K562 (cell line): Measurements from ENCODE around the gene UBXN1. TPM values are rescaled to one million over a fixed set of nuclear protein-coding genes. Genes with fewer than 3 reads are reported as not detected.
A peak's percentile ranks its signal among the peaks of the same experiment; 100 is the strongest.

Experiments used
- ATAC-seq: fragments of 200-7000 bp; cut with Tn5 transposase; 3 replicates; pipeline ENCODE4 v1.9.1; 2020; ENCODE audit warnings: moderate library complexity
- BruUV-seq: library from RNA; stranded (reverse); fragments of 400-500 nt; replicated peaks from 2 replicates; lab custom pipeline; 2021; lab: Mats Ljungman, UMichigan
- CTCF ChIA-PET: fragments of 300-600 bp; formaldehyde crosslinking; extraction: SDS; loops from one replicate; lab custom pipeline; 2021; ENCODE audit warnings: low intra/inter-chr PET ratio; lab: Yijun Ruan, JAX
- POLR2A ChIA-PET: fragments of 300-600, 350-650 bp; sonication (Branson Sonifier 250); formaldehyde crosslinking; extraction: SDS; loops from one replicate; lab custom pipeline; 2021; ENCODE audit warnings: antibody characterized with exemption, inconsistent platforms; lab: Yijun Ruan, JAX
- DNase-seq, 4 experiments: peaks; one replicate each; pipeline versions ENCODE4 v3.0.0 to v3.0.0-alpha.2; 2011 to 2018; ENCODE audit warnings: low spot score in 3 of 4, mixed read lengths in 3 of 4; ENCODE audit errors: extremely low read depth in 1 of 4
- FAIRE-seq: peaks from 2 replicates; lab custom pipeline; 2011; peaks lifted over from hg19 to GRCh38; lab: Jason Lieb, UNC
- H2AFZ ChIP-seq: 2 replicates; pipeline ENCODE4 v1.6.0; 2011; ENCODE audit warnings: low read depth, low read length, control low read depth, inconsistent platforms
- H3K27ac ChIP-seq: fragments of 200-600 bp; 3 replicates; pipeline ENCODE4 v1.8.0; 2011; ENCODE audit warnings: low read depth, mild to moderate bottlenecking, control low read depth, inconsistent platforms, low read length, moderate library complexity, mixed read lengths; ENCODE audit errors: extremely low read depth
- H3K27me3 ChIP-seq, 2 experiments: fragments of 300-600 bp in 1 of 2; 2 replicates in 1 of 2; 3 replicates in 1 of 2; pipeline versions ENCODE4 v1.6.0 to v1.8.0; 2011; ENCODE audit warnings: inconsistent platforms in 2 of 2, low read length in 2 of 2, mild to moderate bottlenecking in 1 of 2, mixed read lengths in 1 of 2, moderate library complexity in 1 of 2; ENCODE audit not compliant: control insufficient read depth in 2 of 2, insufficient read depth in 2 of 2
- H3K36me3 ChIP-seq: fragments of 300-600 bp; 3 replicates; pipeline ENCODE4 v1.8.0; 2011; ENCODE audit warnings: mild to moderate bottlenecking, low read length, inconsistent platforms; ENCODE audit not compliant: control insufficient read depth, insufficient read depth
- H3K4me1 ChIP-seq, 2 experiments: fragments of 200-600 bp in 1 of 2; replicated peaks in 1 of 2; 2 replicates in 1 of 2; 3 replicates in 1 of 2; pipeline versions ENCODE4 v1.5.1 to v1.8.0; 2011; ENCODE audit warnings: inconsistent platforms in 2 of 2, low read length in 2 of 2, mild to moderate bottlenecking in 1 of 2, mixed read lengths in 1 of 2, moderate library complexity in 1 of 2; ENCODE audit not compliant: control insufficient read depth in 2 of 2, insufficient read depth in 2 of 2
- H3K4me2 ChIP-seq: 2 replicates; pipeline ENCODE4 v1.6.1; 2011; ENCODE audit warnings: low read length, control low read depth, inconsistent platforms, mixed read lengths; ENCODE audit not compliant: insufficient read depth
- H3K4me3 ChIP-seq: fragments of 200-600 bp; sonication (generic), shearing (Covaris generic); 2 replicates; pipeline ENCODE4 v1.5.1; 2016; ENCODE audit warnings: control low read depth, inconsistent platforms
- H3K79me2 ChIP-seq: fragments of 200-600 bp; 3 replicates; pipeline ENCODE4 v1.8.0; 2011; ENCODE audit warnings: low read length, inconsistent platforms; ENCODE audit not compliant: control insufficient read depth, insufficient read depth
- H3K9ac ChIP-seq, 2 experiments: 2 replicates each; pipeline versions ENCODE4 v1.6.0 to v1.6.1; 2011; ENCODE audit warnings: low read depth in 2 of 2, low read length in 2 of 2, control low read depth in 1 of 2, inconsistent platforms in 1 of 2, mild to moderate bottlenecking in 1 of 2, mixed read lengths in 1 of 2; ENCODE audit not compliant: insufficient read depth in 1 of 2
- H3K9me1 ChIP-seq: one replicate; pipeline ENCODE4 v1.6.0; 2011; ENCODE audit warnings: inconsistent platforms, mild to moderate bottlenecking, low read length, moderate library complexity; ENCODE audit not compliant: control insufficient read depth, insufficient read depth
- H3K9me3 ChIP-seq: replicated peaks from 2 replicates; pipeline ENCODE4 v1.5.1; 2011; ENCODE audit warnings: low read depth, low read length, inconsistent platforms; ENCODE audit not compliant: control insufficient read depth, insufficient read depth
- H4K20me1 ChIP-seq: replicated peaks from 2 replicates; pipeline ENCODE4 v1.6.1; 2011; ENCODE audit warnings: low read length, inconsistent platforms, mixed read lengths; ENCODE audit not compliant: control insufficient read depth, insufficient read depth
- ATF1 ChIP-seq, 2 experiments: fragments of 450-650 bp in 1 of 2; IDR thresholded peaks; 2 replicates each; pipeline ENCODE4 v1.6.1; 2016; ENCODE audit warnings: missing compliant biosample characterization in 1 of 2, missing genetic modification characterization in 1 of 2
- POLR2AphosphoS5 ChIP-seq: IDR thresholded peaks from 2 replicates; pipeline ENCODE4 v1.6.1; 2011; ENCODE audit warnings: mild to moderate bottlenecking, low read depth, low read length, moderate library complexity; ENCODE audit not compliant: control insufficient read depth, insufficient read depth
- PURB ChIP-seq: sonication (generic); formaldehyde crosslinking; IDR thresholded peaks from 2 replicates; pipeline ENCODE4 v1.9.0; 2021; ENCODE audit warnings: low read depth, mild to moderate bottlenecking, missing genetic modification reagents
- RBM34 ChIP-seq: fragments of 200-400 bp; formaldehyde crosslinking; IDR thresholded peaks from 2 replicates; pipeline ENCODE4 v1.6.1; 2018; ENCODE audit warnings: low read length, borderline replicate concordance; ENCODE audit not compliant: insufficient read depth
- REST ChIP-seq, 2 experiments: fragments of 450-650 bp; formaldehyde crosslinking in 1 of 2; IDR thresholded peaks; 2 replicates each; pipeline versions ENCODE4 v1.4.0 to v1.6.1; 2014 to 2020; ENCODE audit warnings: mild to moderate bottlenecking in 2 of 2, borderline replicate concordance in 1 of 2, low read depth in 1 of 2
- TBL1XR1 ChIP-seq, 2 experiments: IDR thresholded peaks; 2 replicates each; pipeline ENCODE4 v1.6.1; 2012; ENCODE audit warnings: improper control_type of control experiment in 2 of 2, low read length in 2 of 2, mild to moderate bottlenecking in 1 of 2
- USF1 ChIP-seq: sonication (generic); formaldehyde crosslinking; IDR thresholded peaks from 2 replicates; pipeline ENCODE4 v1.9.0; 2022; ENCODE audit warnings: mild to moderate bottlenecking, missing genetic modification reagents
- ZBTB17 ChIP-seq: fragments of 450-650 bp; formaldehyde crosslinking; IDR thresholded peaks from 2 replicates; pipeline ENCODE4 v1.4.0; 2020; ENCODE audit warnings: mild to moderate bottlenecking
- ZNF280B ChIP-seq: fragments of 250-450 bp; sonication (Bioruptor Pico); IDR thresholded peaks from 2 replicates; pipeline ENCODE4 v1.5.1; 2021; ENCODE audit warnings: mild to moderate bottlenecking
- WGBS: fragments of 100-300 bp; shearing (Covaris generic); methylation state at CpG from one replicate; pipeline ENCODE4 v1.1.6; 2016; ENCODE audit warnings: low coverage, mixed read lengths; ENCODE audit not compliant: insufficient coverage; ENCODE audit errors: missing lambda C conversion rate; 5-methylcytosine and 5-hydroxymethylcytosine counted together
- in situ Hi-C: fragments of 300-500 bp; cut with MboI; formaldehyde crosslinking; loops from 4 replicates; pipeline ENCODE4 v1.15.0; 2018; ENCODE audit warnings: inconsistent platforms, mixed read lengths
- intact Hi-C: fragments of 100-400 bp; cut with micrococcal nuclease; formaldehyde crosslinking; loops from 2 replicates; pipeline ENCODE4 v1.14.2; 2022
- polyA plus RNA-seq, 8 experiments: library from polyadenylated mRNA; depleted of rRNA in 4 of 8; stranded (reverse) in 5 of 8; unstranded in 3 of 8; fragments of >200 nt; fragmentation: Nextera tagmentation in 2 of 8; fragmentation: Illumina TruSeq in 1 of 8; extraction: Ambion mirVana in 2 of 8; extraction: Trizol in 1 of 8; gene quantifications; 2 replicates each; pipeline versions ENCODE4 v1.2.1 to v1.2.3, GENCODE V29; 2011 to 2014; ENCODE audit warnings: inconsistent platforms in 1 of 8, missing spikeins in 1 of 8
- total RNA-seq, 7 experiments: library from RNA; depleted of rRNA in 6 of 7; stranded (reverse); fragments of >200 nt in 6 of 7; fragmentation: Illumina TruSeq in 2 of 7; extraction: Trizol in 2 of 7; gene quantifications; 2 replicates each; pipeline versions ENCODE4 v1.2.1 to v1.2.3, GENCODE V29; 2011 to 2021; ENCODE audit warnings: low replicate concordance in 1 of 7

Gene UBXN1
- total and polyA plus RNA-seq, 9 of the 15 experiments (the other 6 are each of a cell fraction or from before 2014, with no cell fraction given) = 4.8 to 263 (median 99.7) TPM

GRCh38 chr11:62694455-62695167 is 15.7 kb upstream of the UBXN1 start:
- ATAC-seq (peak; percentile 98), FAIRE-seq (peak; percentile 95), DNase-seq (peak; percentile 73 to 90 (median 78))
- H3K4me3 ChIP-seq = no peak overlapping the region
- intact Hi-C loops (loop anchor here (5.0 kb wide), 2 partner anchors 82 to 102 kb away; partner anchors contain the start of genes EML3, ROM1 and TUT1), in situ Hi-C loops (loop anchor here (5.0 kb wide), 1 partner anchor 302 kb away; no protein-coding TSS in a partner anchor)
- no peak overlapping the region for H3K4me2 ChIP-seq
- no peaks in the 10 kb centered on the region for H3K4me1 ChIP-seq
- CTCF ChIA-PET = interaction anchor here (0.7 to 2.3 kb wide), 6 partner anchors 82 to 314 kb away, joined by 3 to 17 read pairs (median 4); partner anchors contain the start of genes EML3 and ROM1
- no peaks in the 10 kb centered on the region for H3K9me3 ChIP-seq
- no peak overlapping the region; the same call in 2 of the 3 replicates for H3K27ac ChIP-seq
- no peaks in the 10 kb centered on the region for H3K27me3 ChIP-seq
- no TSS peak for BruUV-seq
- H3K36me3 ChIP-seq = peaks cover 45% of the 10 kb centered on the region
- no peaks in the 10 kb centered on the region for H3K9me1 ChIP-seq
- WGBS = 46% methylated on average over 14 of the region's 14 CpGs
- POLR2A ChIA-PET = interaction anchor here (0.6 to 2.5 kb wide), 7 partner anchors 11 to 328 kb away, joined by 3 to 8 read pairs (median 4); partner anchors contain the start of genes TUT1 and UBXN1
- H4K20me1 ChIP-seq = no peaks in the 10 kb centered on the region
- H3K79me2 ChIP-seq = no peaks in the 10 kb centered on the region
- H2AFZ ChIP-seq = no peak overlapping the region
- H3K9ac ChIP-seq = peak overlapping the region in 1 of 2 experiments; percentile 11; a peak in 1 of 4 replicates
- no peak for TF ChIP-seq POLR2AphosphoS5
- no peak for TF ChIP-seq ZNF280B (CRISPR knock-in tag)
- TF ChIP-seq USF1 (CRISPR knock-in tag) = 0 out of 2 replicates have a peak, but pooled peaks have one; percentile 10
- TF ChIP-seq REST (IDR thresholded peaks at IDR 0.05; ENCODE audit: borderline replicate concordance) = peak; percentile 79
- TF ChIP-seq REST (CRISPR knock-in tag; IDR thresholded peaks at IDR 0.05; ENCODE audit: low read depth) = no peak
- TF ChIP-seq PURB (CRISPR knock-in tag) = no peak
- TF ChIP-seq ATF1 (CRISPR knock-in tag; IDR thresholded peaks at IDR 0.05) = no peak
- TF ChIP-seq ATF1 (tag; IDR thresholded peaks at IDR 0.05) = peak; percentile 25; the same call in 1 of the 2 replicates
- 0 out of 2 replicates have a peak, but pooled peaks have one; percentile 39 for TF ChIP-seq ZBTB17
- TF ChIP-seq RBM34 = no peak
- TF ChIP-seq TBL1XR1 (IDR thresholded peaks at IDR 0.05; ENCODE audit: low read length in 2 of 2) = no peak
